Left renal cortex interstitium (tissue), 4 donors: Measurements from ENCODE around the gene GTF2A1. TPM values are rescaled to one million over a fixed set of nuclear protein-coding genes. Genes with fewer than 3 reads are reported as not detected.
"Not testable (repeated sequence)": the region's sequence is repeated elsewhere in the genome, so short reads cannot be mapped to it uniquely, and the experiment has no call there.

Experiments used
- DNase-seq, 4 donors: peaks; one replicate each; pipeline ENCODE4 v3.0.0-alpha.2; 2013; ENCODE audit warnings: low read depth in 4 of 4, low spot score in 2 of 4, missing footprints in 1 of 4
- polyA plus RNA-seq, 4 donors: library from polyadenylated mRNA; unstranded; fragments of 120-200 nt; gene quantifications; one replicate each; pipeline ENCODE4 v1.2.1, GENCODE V29; 2013; ENCODE audit not compliant: insufficient read length in 4 of 4

The GTF2A1 gene
- polyA plus RNA-seq, result 10 to 100 TPM; 34.7 to 40.7 (median 37.6) TPM

- peak; percentile 93 to 98 (median 94) for DNase-seq
These were observed at the start of gene GTF2A1 for GRCh38 chr14:81220830-81221578. Gene GTF2A1 (minus strand): TSS chr14:81220959. CDS start chr14:81220518, 441 bp downstream.

DNA sequence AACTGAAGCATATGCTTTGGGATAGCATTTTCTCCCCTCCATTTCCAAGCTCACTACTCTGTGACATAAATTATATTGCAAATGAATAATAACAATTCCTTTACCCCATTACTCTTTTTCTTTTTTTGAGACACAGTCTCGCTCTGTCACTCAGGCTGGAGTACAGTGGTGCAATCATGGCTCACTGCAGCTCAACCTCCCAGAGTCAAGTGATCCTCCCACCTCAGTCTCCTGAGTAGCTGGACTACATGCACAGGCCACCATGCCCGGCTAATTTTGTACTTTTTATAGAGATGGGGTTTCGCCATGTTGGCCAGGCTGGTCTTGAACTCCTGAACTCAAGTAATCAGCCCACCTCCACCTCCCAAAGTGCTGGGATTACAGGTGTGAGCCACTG is 49.2 kb upstream of the GTF2A1 start:
- DNase-seq, result no peak

DNA sequence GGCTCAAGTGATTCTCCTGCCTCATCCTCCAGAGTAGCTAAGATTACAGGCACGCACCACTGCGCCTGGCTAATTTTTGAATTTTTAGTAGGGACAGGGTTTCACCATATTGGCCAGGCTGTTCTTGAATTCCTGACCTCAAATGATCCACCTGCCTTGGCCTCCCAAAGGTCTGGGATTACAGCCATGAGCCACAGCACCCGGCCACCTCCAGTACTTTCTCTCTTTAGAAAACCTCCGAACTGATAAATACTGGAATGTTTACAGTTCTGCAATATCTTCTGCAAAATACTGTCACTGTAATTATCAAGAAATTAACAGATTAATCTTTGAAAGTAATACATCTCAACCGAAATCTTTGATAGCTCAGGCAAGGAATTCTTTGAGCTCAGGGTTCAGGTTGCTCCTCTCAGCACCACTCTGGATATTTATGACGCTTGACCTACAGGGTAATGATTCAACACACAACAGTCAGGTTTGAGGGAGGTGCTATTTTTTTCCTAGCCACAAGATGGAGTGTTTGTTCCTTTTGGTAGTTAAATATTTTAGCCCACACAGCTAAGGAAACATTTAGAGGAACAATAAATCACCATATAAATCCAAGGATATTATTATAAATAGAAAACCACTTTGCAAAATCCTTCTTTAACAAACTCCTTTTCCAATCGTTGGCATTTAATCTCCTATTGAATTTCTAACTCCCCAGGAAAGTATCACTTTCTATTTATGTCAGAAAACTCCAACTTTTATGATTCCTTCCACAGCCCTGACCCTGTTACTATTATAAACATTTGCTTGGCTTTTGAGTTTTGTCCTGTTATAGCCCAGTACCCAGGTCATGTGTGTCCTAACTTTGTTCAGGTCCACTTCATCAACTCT is 48.6 kb upstream of the GTF2A1 start:
- peak; percentile 34 to 83 (median 55) for DNase-seq

DNA sequence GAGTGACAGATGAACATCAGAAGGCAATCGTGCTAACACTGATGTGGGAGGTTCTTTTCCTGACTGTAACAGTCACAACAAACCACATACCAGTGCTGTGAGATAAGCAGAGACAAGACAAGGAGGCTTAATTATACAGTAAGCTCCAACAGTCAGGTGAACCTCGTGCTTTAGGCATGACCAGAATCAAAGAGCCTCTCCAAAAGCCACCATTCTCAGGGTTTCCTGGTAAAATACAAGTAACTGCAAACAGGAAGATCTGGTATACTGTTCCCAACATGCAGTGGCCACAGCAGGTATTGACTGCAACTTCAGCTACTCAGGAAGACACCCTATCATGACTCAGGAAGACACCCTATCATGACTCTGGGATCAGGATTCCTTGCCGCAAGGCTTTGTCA is 47.3 kb upstream of the GTF2A1 start:
- peak in 1 of 4 donors; percentile 7 for DNase-seq

- no peak for DNase-seq
These were observed 44.9 kb upstream of the GTF2A1 start for GRCh38 chr14:81265636-81266169.

- DNase-seq, result no peak
These were observed 43.9 kb upstream of the GTF2A1 start for GRCh38 chr14:81264671-81265070.

GRCh38 chr14:81263777-81264410 is 43.1 kb upstream of the GTF2A1 start:
- no peak for DNase-seq

GRCh38 chr14:81261176-81261575 is 40.4 kb upstream of the GTF2A1 start:
- no peak for DNase-seq

DNA sequence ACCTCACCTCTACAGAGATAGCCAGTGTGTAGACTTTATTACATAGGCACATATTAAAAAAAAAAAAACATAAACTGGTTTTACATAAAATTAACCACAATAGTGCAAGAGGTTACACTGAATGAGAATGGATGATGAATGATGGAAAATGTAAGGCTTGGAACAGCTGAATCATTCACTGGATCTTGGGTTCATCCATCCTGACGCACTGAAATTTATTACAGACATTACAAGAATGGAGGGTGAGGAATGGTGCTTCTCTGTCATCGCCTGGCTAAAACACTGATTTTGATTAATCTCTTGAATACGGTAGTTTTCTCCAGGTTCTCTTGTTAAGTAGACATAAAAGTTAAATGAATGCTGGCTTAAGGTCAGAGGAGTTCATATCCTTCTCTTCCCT is 40.0 kb upstream of the GTF2A1 start:
- DNase-seq, result no peak

- DNase-seq, result no peak
These were observed 35.7 kb upstream of the GTF2A1 start for GRCh38 chr14:81256289-81256960.

DNA sequence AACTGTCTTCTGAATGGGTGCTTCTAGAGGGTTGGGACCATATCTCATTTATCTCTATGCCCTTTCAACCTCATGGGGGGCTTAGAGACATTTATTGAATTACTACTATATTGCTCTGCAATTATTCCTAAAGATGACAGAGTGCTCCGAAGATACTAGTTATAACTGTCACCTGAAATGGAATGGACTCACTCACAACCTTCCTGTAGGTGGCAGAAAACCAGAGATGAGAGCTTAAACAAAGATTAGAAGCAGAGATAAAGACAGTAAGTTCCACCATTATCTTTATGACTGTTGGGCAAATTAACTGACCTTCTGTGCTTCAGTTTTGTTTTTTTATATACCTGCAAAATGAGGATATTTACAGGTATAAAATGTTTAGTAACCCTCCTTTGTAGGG is 31.5 kb upstream of the GTF2A1 start:
- no peak for DNase-seq

DNA sequence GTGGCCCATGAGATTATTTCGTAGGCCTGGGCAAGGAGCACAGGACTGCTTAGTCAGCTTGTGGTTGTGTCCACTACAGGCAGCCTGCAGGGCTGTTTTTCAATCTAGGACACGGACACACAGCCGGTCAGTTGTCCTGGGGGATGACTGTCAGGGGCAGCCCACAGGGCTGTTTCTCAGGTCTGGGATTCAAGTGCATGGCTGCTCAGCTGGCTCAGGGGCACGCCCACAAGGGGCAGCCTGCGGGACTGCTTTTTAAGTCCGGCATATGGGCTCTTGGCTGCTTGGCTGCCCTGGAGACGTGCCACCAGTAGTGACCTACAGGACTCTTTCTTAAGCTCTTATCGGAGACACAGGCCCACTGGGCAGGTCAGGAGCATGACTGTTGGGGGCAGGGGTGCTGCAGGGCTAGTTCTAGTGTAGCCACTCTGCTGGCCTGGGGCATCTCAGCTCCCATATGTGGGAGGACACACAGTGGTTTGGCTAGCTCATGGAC is 26.6 kb upstream of the GTF2A1 start:
- no peak for DNase-seq

DNA sequence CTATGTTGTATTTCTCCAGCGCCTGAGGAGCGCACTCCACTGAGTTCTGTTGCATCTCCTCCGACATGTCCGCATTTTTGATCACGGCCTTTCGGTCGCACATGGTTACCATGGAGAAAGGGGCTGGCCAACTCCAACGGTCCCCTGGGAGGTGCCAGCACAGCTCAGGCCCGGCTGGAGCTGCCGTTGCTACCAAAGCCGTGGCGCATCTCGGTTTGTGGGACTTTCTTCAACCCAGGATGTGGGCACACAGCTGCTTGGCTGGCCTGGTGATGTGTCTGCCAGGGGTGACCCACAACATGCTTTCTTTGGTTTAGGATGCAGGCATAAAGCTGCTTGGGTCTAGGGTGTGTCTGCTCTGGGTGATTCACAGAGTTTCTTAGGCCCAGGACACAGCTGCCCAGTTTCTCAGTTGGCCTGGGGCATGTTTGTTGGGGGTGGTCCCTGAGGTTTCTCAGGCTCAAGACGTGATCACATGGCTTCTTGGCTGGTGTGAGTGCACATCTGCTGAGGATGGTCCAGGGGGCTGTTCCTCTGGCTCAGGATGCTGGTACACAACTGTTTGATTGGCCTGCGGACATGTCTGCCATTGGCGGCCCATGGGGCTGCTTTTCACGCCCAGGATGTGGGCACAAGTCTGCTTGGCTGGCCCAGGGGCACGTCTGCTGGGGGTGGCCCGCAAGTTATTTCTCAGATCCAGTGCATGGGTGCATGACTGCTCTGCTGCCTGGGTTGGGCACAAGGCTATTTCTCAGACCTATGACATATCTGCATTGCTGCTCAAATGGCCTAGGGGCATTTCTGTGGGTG is 25.9 kb upstream of the GTF2A1 start:
- no peak for DNase-seq

- no peak for DNase-seq
These were observed 25.0 kb upstream of the GTF2A1 start for GRCh38 chr14:81245771-81246170.

DNA sequence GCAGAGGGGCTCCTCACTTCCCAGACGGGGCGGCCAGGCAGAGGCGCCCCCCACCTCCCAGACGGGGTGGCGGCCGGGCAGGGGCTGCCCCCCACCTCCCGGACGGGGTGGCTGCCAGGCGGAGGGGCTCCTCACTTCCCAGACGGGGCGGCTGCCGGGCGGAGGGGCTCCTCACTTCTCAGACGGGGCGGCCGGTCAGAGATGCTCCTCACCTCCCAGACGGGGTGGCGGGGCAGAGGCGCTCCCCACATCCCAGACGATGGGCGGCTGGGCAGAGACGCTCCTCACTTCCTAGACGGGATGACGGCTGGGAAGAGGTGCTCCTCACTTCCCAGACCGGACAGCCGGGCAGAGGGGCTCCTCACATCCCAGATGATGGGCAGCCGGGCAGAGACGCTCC is 23.7 kb upstream of the GTF2A1 start:
- DNase-seq, result not testable (repeated sequence)

- no peak for DNase-seq
These were observed 22.7 kb upstream of the GTF2A1 start for GRCh38 chr14:81243499-81243898.

GRCh38 chr14:81236849-81237248 is 16.1 kb upstream of the GTF2A1 start:
- DNase-seq, result not testable (repeated sequence)

GRCh38 chr14:81236138-81236537 is 15.4 kb upstream of the GTF2A1 start:
- DNase-seq, result no peak

GRCh38 chr14:81235096-81235495 is 14.3 kb upstream of the GTF2A1 start:
- DNase-seq, result no peak
